Mucosa of rectum (tissue), 2 donors: Measurements from ENCODE around the gene RASD1.

Source experiments
- H3K27ac ChIP-seq, 2 donors: one replicate each; pipeline ENCODE4 v1.7.0; 2013; ENCODE audit warnings: inconsistent platforms in 2 of 2, low read depth in 2 of 2, low read length in 2 of 2
- H3K27me3 ChIP-seq, 2 donors: one replicate each; pipeline ENCODE4 v1.7.0; 2013; ENCODE audit warnings: low read length in 2 of 2; ENCODE audit not compliant: control insufficient read depth in 2 of 2, insufficient read depth in 2 of 2
- H3K36me3 ChIP-seq, 2 donors: one replicate each; pipeline ENCODE4 v1.7.0; 2013; ENCODE audit warnings: low read length in 2 of 2; ENCODE audit not compliant: control insufficient read depth in 2 of 2, insufficient read depth in 2 of 2
- H3K4me1 ChIP-seq, 2 donors: one replicate each; pipeline ENCODE4 v1.7.0; 2013; ENCODE audit warnings: low read length in 2 of 2, mild to moderate bottlenecking in 1 of 2; ENCODE audit not compliant: control insufficient read depth in 2 of 2, insufficient read depth in 2 of 2
- H3K4me3 ChIP-seq, 2 donors: one replicate each; pipeline ENCODE4 v1.7.0; 2013; ENCODE audit warnings: low read length in 2 of 2
- H3K9ac ChIP-seq, 2 donors: one replicate each; pipeline ENCODE4 v1.7.0; 2013; ENCODE audit warnings: low read length in 2 of 2, low read depth in 1 of 2, mild to moderate bottlenecking in 1 of 2
- H3K9me3 ChIP-seq, 2 donors: one replicate each; pipeline ENCODE4 v1.7.0; 2013; ENCODE audit warnings: low read length in 2 of 2; ENCODE audit not compliant: control insufficient read depth in 2 of 2
- donor health status: healthy.
- donor health status: Normal muscosa, but diverticular disease.

The RASD1 gene

DNA sequence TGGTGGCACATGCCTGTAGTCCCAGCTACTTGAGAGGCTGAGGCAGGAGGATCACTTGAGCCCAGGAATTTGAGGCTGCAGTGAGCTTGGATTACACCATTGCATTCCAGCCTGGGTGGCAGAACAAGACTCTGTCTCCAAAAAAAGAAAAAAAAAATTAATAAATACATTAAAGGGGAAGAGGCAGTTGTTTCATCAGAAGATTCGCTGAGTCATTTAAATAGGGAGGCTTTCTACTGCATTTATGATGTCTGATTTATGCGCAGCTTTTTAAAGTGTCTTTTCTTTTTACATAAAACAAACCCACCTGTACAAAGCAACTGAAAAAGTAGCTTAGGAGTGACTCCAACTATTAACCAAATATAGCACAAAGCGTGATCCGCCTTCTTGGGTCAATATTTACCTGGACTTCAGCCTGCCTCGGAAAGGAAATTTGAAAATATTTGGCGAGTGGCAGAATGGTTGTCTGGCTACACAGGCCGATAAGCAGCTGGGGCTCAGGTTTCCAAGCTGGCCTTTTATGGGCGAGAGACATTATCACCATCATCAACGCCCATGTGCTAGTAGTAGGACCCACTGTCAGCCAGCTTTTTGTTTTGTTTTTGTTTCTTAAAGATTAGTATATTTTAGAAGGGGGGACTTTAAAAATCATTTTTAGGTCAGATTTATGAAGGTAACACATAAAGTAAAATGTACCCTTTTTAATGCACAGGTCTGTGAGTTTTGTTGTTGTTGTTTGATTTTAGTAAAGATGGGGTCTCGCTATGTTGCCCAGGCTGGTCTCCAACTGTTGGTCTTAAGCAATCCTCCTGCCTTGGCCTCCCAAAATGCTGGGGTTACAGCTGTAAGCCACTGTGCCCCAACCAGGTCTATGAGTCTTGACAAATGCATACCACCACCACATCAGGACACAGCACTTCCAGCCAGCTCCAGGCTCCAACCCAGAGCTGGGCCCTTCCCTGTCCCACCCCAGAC, 42.5 kb upstream of the RASD1 start:
- H3K9ac ChIP-seq = peak overlapping the region in 1 of 2 donors; percentile 4
- H3K4me1 ChIP-seq = peaks cover 31 to 35% of the 10 kb centered on the region in 2 donors
- H3K9me3 ChIP-seq = no peaks in the 10 kb centered on the region
- no peaks in the 10 kb centered on the region for H3K36me3 ChIP-seq
- H3K27me3 ChIP-seq = no peaks in the 10 kb centered on the region
- no peak overlapping the region for H3K4me3 ChIP-seq
- H3K27ac ChIP-seq = peak overlapping the region; percentile 72 to 74

DNA sequence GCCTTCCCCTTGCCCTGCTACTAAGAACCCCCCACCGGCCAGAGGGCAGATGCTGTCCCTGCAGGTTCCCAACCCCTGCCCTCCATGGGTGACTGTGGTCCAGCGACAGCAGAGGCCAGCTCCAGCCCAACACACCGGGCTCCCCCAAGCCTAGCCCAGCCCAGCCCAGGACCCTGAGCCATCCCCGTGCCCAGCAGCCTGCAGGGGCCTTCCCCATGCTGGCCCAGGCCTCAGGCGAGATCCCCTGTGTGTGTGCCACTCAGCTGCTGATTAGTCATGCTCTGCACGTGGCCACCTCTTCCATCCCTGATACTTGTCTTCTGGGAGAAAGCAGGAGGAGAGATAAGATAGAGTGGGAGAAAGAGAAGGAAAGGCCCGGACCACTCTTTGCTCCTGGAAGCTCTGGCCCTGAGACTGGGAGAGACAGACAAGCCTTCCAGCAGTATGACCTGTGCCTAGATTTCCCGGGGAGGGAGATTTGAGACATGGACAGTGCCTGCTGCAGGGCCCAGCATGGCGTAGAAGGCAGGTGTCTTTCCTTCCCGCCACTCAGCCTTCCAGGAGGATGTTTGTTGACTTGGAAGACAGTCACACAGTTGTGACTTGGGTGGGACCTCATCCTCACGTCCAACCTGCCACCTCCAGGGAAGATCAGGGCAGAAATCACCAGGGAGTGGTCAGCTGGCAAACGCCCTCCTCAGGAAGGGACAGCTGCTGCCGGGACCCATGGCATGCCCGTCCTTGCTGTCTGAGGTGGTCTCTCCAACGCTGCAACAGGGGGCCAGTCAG, 41.3 kb upstream of the RASD1 start:
- no peaks in the 10 kb centered on the region for H3K36me3 ChIP-seq
- H3K27ac ChIP-seq = peak overlapping the region; percentile 62 to 68
- H3K9me3 ChIP-seq = no peaks in the 10 kb centered on the region
- peak overlapping the region in 1 of 2 donors; percentile 31 for H3K9ac ChIP-seq
- peaks cover 31 to 35% of the 10 kb centered on the region in 2 donors for H3K4me1 ChIP-seq
- H3K27me3 ChIP-seq = no peaks in the 10 kb centered on the region
- no peak overlapping the region for H3K4me3 ChIP-seq

DNA sequence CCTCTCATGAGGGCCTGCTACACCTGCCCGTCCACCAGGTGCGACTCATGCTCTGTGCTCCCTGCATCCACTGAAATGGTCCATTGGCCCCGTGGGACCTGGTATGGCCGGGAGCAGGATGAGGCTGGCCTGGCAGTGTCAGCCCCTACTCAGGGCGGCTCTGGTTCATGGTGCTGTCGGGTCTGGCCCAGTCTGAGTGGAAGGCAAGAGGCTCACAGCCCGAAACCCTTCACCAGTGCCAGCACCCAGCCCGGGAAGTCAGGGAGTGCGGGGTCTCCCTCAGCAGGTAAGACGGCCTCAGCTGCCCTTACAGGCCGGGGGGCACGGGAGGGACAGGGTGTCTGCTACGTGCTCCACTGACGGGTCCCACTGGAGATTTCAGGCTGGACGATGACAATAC, 40.5 kb upstream of the RASD1 start:
- Histone ChIP-seq H3K36me3 (no peaks in the 10 kb centered on the region), H3K27ac (peak overlapping the region in 1 of 2 donors; percentile 68), H3K27me3 (no peaks in the 10 kb centered on the region), H3K9ac (no peak overlapping the region), H3K9me3 (no peaks in the 10 kb centered on the region), H3K4me3 (no peak overlapping the region), H3K4me1 (peaks cover 31 to 35% of the 10 kb centered on the region in 2 donors)

DNA sequence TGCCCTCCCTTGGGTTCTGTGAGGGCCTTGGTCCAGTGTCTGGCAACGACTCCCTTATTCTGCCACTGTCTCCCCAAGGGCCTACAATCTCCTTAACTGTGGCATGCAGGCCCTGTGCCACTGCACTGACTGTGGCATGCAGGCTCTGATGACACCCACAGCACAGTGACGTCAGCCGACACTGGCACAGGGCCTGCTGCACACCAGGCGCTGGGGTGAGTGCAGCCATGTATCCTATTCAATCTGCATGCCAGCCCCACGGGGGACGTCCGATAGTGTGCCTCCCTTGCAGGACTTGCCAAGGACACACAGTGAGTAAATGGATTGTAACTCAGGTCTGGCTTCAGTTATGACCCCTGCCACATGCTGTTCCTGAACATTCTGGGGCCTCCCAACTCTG, 39.8 kb upstream of the RASD1 start:
- H3K27ac ChIP-seq = peak overlapping the region in 1 of 2 donors; percentile 68
- H3K9ac ChIP-seq = no peak overlapping the region
- H3K9me3 ChIP-seq = no peaks in the 10 kb centered on the region

DNA sequence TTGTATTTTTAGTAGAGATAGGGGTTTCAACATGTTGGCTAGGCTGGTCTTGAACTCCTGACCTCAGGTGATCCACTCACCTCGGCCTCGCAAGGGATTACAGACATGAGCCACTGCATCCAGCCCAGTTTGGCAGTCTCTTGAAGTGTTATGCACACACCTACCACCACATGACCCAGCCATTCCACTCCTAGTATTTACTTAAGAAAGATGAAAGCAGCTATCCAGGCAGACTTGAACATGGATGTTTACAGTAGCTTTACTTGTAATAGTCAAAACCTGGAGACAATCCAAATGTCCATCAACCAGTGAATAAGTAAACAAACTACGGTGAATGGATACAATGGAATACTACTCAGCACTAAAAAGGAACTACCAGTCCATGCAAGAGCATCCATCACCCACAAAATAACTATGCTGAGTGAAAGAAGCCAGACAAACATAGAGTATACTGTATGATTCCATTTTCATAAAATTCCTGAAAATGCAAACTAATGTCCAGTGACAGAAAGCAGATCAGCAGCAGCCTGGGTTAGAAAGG, 37.8 kb upstream of the RASD1 start:
- Histone ChIP-seq H3K4me1 (peaks cover 22 to 25% of the 10 kb centered on the region in 2 donors), H3K9me3 (no peaks in the 10 kb centered on the region), H3K4me3 (no peak overlapping the region), H3K36me3 (no peaks in the 10 kb centered on the region), H3K27me3 (no peaks in the 10 kb centered on the region), H3K9ac (no peak overlapping the region), H3K27ac (no peak overlapping the region)

More for the DNA sequence above, 39.8 kb upstream of the RASD1 start:
- Histone ChIP-seq H3K36me3 (no peaks in the 10 kb centered on the region), H3K4me3 (no peak overlapping the region), H3K27me3 (no peaks in the 10 kb centered on the region), H3K4me1 (peaks cover 31 to 35% of the 10 kb centered on the region in 2 donors)

DNA sequence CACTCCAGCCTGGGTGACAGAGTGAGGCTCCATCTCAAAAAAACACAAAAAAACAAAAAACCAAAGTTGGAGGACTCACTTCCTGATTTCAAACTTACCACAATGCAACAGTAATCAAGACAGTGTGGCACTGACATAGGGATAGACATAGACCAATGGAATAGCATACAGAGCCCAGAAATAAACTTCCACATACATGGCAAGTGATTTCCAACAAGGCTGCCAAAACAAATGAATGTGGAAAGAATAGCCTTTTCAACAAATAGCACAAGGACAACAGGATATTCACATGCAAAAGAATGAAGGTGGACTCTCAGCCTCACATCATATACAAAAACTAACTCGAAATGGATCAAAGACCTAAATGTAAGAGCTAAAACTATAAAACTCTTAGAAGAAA, 36.8 kb upstream of the RASD1 start:
- Histone ChIP-seq H3K4me3 (no peak overlapping the region), H3K27ac (no peak overlapping the region), H3K9me3 (no peaks in the 10 kb centered on the region), H3K27me3 (no peaks in the 10 kb centered on the region), H3K9ac (no peak overlapping the region), H3K4me1 (peaks cover 19% of the 10 kb centered on the region in 2 donors), H3K36me3 (no peaks in the 10 kb centered on the region)

DNA sequence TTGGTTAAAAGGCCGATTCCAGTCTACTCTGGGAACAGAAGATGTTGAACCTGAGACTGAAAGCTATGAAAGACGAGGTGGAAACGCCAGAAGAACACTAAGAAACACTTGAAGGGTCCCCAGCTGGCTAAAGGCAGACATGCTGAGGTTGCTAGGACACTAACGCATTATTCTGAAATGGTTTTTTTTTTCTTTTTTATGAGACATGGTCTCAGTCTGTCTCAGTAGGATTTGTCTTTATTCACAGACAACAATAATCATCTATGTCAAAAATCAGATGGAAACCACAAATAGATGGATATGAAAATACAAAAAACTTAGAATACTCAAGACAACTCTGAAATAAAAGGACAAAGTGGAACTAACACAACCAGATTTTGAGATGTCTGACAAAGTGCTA, 35.0 kb upstream of the RASD1 start:
- no peak overlapping the region for H3K9ac ChIP-seq
- no peaks in the 10 kb centered on the region for H3K36me3 ChIP-seq
- H3K27ac ChIP-seq = no peak overlapping the region
- no peaks in the 10 kb centered on the region for H3K9me3 ChIP-seq
- no peaks in the 10 kb centered on the region for H3K27me3 ChIP-seq
- no peak overlapping the region for H3K4me3 ChIP-seq
- peaks cover 4 to 5% of the 10 kb centered on the region in 2 donors for H3K4me1 ChIP-seq

DNA sequence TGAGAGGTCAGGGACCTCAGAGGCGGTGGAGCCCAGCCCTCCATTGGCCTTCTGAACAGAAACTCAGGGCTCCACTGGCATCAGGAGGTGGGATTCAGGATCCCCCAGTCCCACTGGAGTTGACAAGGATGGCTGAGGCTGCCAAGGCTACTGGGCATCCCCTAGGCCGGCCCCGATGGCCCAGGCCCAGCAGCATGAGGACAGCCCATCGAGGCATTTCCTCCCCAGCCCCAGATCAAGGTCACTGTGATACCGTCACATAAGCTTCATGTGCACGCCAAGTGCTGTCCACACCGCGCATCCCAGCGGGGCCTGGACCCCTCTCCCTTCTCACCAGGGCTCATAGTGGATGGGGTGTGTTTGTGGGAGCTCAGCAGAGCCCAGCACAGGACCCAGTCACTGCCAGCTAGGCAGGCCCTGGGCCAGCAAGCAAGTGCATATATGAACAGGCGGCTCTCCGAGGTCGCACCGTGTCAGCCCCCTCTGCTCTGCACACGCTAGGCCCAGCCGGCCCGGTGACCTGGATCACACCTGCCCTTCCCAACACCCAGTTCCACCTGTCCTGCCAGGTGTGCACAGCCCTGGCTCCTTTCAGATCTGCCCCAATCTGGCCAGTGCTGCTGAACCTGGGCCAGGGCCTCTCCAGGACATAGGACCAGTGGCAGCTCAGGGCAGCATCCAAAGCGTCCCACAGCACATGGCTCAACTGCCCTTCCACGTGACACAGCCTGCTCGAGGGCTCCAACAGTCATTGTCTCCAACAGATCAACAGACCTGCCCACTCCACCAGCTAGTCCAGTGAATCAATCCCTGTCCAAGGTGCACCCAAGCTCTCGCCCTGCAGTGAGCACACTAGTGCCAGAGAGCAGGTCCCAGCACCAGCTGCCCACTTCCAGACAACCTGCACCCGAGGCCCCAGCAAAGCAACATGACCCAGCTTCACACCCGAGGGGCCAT, 32.8 kb upstream of the RASD1 start:
- H3K4me3 ChIP-seq = no peak overlapping the region
- H3K9ac ChIP-seq = no peak overlapping the region
- H3K27ac ChIP-seq = no peak overlapping the region
- no peaks in the 10 kb centered on the region for H3K9me3 ChIP-seq
- no peaks in the 10 kb centered on the region for H3K27me3 ChIP-seq
- H3K36me3 ChIP-seq = no peaks in the 10 kb centered on the region
- H3K4me1 ChIP-seq = peaks cover 5 to 6% of the 10 kb centered on the region in 2 donors

DNA sequence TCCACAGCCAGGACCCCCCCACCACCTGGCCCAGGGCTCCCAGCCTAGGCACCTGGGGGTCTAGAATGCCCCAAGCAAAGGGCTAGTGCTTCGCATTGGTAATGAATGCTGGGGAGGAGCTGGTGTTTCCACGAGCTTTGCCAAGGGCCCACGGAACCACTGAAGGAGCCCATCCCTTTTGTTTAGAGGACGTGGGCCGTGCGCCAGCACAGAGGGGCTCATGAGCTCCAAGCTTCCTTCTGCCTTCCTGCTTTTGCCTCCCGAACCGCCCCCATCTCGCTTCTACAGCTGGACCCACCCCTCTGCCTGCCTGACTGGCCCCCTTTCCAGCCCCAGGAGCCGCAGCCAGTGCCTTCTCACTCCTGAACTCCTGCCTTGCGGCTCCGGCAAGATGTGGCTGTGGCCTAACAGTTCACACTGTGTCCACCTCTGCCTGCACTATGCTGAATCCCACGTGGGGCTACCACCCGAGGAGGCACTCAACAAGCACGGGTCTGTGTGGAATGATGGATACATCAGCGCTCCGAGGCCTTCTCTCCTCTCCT, 31.8 kb upstream of the RASD1 start:
- Histone ChIP-seq H3K27me3 (no peaks in the 10 kb centered on the region), H3K9ac (no peak overlapping the region), H3K4me1 (peaks cover 5 to 6% of the 10 kb centered on the region in 2 donors), H3K27ac (no peak overlapping the region), H3K4me3 (no peak overlapping the region), H3K9me3 (no peaks in the 10 kb centered on the region), H3K36me3 (no peaks in the 10 kb centered on the region)
